ENCODE measurements around the gene WRAP73.

The WRAP73 gene

DNA sequence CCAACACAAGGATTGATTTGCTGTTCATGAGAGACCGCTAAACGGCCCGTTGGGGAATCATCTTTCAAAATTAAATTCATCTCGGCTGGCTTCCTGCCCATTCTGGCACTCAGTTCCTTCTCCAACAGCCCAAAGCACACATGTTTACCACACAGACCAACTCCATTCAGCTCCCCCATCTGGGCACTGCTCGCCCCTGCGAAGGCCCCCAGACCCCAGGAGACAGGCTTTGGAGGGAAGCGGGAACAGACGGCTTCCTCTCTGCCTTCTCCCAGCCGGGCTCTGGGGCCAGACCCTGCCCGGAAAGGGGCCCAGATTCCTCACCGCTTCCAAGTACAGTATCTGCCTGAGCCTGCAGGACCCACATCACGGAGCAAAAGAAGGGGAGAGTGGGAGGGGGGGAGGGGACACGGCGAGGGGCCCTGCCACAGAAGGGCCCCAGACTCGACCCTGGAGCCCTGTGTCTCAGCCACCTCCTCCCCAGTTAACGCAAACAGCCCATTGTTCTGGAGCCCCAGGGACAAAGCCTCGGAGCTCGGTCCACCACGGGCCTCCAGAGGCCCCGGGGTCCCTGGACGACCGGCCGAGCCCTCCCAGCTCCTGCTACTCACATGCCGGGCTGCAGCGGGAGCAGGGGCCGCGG is 39.3 kb downstream of the WRAP73 start:
- no peak for DNase-seq (ENCODE audit: low read depth)

DNA sequence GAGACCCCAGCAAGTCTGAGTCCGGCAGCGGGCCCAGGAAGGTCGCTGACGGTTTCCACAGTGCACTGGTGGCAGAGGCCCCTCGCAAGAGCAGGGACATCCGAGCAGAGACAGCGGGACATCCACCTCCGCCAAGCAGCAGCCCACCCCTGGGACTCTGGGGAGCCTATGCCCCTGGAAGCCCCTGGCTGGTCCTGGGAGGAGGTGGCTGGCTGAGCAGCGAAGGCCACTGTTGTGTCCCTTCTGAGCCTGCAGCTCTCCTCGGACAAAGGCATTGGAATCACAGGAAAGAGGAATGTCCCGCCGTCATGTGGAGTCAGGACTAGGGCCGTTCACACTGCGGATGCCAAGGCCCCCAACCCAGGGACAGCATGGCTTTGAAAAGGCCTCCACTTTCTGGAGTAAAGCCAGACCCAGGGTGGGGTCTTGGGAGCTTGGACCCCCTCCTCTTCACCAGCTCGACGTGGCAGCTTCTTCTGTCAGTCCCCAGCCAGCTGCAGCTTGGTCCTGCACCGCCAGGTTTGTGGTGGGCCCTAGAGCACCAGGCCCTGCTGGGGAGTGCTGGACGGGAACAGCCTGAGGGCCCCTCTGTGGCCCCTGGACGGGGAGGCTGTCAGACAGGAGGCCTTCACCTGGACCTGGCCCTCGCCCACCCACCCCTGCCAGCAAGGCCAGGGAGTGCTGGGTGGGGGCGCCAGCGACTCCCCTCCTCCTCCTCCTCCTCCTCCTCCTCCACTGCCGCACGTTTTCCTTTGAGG is 40.0 kb downstream of the WRAP73 start:
- no peak for DNase-seq (ENCODE audit: low read depth)

DNA sequence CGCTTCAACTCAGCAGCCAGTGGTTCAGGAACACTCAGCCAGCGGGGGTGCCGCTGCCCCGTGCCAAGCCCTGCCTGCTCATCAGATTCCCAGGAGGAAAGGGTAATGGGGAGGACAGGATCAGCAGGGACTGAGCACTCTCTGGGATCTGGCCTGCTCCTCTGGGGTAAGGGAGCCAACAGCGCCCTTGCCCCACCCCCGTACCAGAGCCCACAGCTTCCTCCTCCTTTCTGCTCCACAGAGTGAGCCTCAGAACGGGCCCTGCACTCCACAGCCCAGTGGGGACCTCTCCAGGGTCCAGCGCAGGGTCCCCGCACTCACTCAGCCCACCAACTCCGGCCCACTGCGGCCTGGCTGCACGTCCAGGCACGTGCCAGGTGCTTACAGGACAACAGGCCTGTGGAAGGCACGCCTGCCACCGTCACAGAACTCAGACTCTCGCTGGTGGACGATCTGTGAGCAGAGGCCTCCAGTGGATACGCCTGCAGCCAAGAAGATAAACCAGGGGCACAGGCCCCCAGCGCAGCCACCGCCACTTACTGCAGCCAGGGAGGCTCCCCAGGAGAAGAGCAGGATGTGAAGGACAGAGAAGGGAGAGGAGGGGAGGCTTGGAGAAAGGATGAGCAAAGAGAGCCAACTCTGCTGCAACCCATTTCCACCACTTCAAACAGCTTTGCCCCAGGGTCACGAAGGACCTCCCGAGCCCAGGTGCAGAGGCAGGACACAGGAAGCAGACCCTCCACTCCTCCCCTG is 40.7 kb downstream of the WRAP73 start:
- no peak for DNase-seq (ENCODE audit: low read depth)

GRCh38 chr1:3608154-3608553 is 41.7 kb downstream of the WRAP73 start:
- DNase-seq (ENCODE audit: low read depth): no peak

GRCh38 chr1:3607703-3608065 is 42.2 kb downstream of the WRAP73 start:
- DNase-seq (ENCODE audit: low read depth): no peak

DNA sequence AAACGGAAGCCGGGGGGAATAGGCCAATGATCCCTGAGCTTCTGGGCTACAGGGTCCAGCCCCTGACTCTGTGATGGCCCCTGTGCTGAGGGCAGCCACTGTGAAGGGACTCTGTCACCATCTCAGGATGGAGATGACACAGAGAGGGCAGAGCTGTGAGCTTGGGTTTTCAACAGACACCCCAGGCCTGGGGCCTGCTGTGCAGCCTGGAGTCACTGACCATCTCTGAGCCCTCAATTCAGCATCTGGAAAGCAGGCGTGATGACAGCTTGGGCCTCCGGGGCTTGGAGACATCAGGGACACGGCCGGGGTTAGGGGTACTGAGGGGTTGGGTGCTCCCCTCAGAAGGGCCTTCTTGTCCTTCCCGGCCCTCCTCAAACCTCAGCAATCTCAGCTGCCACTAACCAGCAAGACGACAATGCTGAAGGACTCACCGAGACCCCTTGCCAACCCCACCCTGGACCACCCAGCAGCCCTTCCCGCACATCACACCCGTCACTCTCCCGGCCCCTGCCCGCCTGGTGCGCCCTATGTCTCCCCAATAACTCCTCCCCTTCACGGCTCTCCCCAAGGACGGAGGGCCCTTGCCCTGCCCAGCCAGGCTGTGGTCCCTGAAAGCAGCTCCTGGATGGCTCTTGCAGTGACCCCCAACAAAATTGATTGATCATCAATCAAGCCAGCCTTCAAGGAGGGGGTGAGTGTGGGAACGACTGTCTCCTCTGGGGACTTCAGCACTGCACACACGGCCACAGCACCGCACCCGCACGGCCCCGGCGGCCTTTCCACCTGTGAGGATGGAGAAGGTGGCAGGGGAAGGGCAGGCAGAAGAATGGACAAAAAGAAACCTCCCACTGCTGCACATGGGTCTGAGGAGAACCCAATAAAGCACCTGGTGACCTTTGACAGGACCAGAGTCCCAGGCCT is 42.9 kb downstream of the WRAP73 start:
- no peak for DNase-seq (ENCODE audit: low read depth)

GRCh38 chr1:3604997-3605823 is 44.7 kb downstream of the WRAP73 start:
- no peak for DNase-seq (ENCODE audit: low read depth)

DNA sequence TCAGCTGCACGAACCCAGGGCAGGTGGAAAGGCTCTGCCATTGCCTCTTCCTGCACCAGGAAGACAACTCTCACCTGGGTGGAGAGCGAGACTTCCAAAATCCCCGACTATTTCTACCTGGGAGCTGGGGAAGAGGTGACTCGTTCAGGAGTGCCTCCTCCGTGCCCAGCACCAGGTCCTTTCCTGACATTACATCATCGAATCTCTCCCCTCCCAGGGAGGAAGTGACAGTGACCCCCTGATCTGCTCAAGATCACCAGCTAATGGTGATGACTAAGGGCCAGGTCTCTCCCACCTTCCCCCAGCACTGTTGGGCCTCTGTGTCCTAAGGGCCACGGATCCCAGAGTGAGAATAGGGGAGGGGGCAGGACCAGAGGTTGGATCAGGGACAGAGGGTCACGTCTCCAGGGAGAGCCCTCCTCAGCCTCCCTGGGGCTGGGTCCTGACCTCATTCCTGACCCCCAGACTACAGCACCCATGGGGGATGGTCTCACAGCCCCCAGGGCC is 45.4 kb downstream of the WRAP73 start:
- DNase-seq (ENCODE audit: low read depth): no peak

GRCh38 chr1:3603571-3604467 is 46.1 kb downstream of the WRAP73 start:
- no peak for DNase-seq (ENCODE audit: low read depth)

- DNase-seq (ENCODE audit: low read depth): no peak
These were observed 46.7 kb downstream of the WRAP73 start for GRCh38 chr1:3603156-3603555.

DNA sequence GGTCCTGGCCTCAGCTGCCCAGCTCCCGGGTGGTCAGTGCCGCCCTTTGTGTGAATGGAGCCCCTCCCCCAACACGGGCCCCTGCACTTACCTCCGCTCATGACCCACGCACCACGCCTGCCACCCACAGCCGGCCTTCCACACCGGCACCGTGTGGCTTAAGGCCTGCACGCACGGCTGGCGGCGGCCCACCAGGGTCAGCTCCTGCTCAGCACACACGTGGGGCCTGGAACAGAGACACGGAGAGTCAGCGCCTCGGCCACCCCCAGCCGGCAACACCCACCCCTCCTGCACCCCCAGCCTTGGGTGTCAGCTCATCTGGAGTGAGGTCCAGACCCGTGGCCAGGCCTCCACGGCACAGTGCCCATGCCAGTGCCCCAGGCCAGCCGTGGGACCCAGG is 47.5 kb downstream of the WRAP73 start:
- DNase-seq (ENCODE audit: low read depth): no peak

- no peak for DNase-seq (ENCODE audit: low read depth)
These were observed 48.2 kb downstream of the WRAP73 start for GRCh38 chr1:3601743-3602142.

GRCh38 chr1:3600354-3600753 is 49.5 kb downstream of the WRAP73 start:
- no peak for DNase-seq (ENCODE audit: low read depth)

DNA sequence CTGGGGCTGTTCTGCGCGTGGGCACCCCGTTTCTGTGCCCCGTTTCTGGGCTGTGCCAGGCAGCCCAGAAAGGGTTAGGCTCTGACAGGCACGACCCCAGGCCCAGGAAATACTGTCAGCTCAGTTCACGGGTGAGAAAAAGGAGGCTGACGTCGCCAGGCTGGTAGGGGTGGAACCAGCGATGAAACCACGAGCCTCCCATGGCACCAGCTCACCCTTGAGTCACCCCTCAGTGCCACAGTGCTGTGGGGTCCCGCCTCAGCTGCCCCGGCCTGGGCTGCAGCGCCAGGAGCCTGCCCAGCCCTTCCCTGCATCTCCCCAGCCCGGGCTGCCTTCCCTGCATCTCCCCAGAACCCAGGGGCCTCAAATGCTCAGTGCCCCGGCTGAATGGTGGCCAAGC is 50.1 kb downstream of the WRAP73 start:
- DNase-seq (ENCODE audit: low read depth): no peak

DNA sequence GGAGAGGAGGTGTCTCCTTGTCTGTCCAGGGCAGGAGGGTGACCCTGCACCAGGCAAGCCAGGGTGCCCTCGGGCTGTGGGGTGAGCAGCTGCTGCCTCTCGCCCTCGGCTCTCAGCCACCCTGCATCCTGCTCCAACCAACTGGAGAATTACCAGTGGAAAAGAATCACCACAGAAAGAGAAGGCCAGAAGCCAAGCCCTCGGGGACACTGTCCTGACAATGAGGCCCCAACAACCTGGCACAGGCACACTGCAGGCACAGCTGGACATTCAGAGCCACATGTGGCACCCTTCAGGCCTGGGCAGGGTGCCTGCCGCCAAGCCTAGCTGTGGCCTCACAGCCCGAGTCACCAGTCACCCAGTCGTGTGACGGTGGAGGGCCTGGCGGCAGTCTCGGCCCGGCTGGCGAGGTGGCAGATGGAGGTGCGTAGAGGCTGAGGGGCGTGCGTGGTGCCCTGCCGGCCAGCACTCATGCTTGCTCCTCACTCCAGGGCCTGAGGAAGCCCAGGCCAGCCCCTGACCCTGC is 50.6 kb downstream of the WRAP73 start:
- DNase-seq (ENCODE audit: low read depth): no peak

DNA sequence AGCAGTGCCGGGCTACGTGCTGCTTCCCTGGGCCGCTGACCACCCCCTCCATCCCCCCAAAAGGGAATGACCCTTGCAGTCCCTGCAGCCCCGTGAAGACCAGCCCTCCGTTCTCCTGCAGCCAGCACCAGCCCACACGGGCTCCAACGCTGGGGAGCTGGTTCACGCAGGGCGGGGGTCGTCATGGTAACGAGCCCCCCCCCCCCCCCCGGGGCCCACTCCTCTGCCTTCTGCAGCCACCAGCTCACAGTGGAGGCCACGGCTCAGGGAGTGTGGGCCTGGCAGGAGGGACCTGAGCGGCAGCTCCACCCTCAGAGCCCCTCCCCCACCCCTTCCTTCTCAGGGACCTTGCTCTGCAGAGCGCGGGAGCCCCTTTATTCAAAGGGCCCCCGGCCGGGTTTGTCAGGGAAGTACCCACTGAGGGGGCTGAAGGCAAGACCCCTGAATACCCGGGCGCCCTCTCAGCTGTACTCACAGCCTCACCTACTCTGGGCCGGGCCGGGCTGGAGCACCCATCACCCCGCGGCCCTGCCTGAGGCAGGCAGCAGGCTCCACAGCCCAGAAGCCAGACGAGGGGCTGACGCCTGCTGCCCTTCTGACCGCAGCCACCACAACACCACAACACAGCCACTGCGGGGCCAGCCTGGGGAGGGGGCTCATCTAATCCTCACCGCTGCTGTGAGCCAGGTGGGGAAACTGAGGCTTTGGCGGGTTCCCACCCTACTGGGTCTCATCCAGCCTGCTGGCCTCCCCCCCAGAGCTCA is 51.2 kb downstream of the WRAP73 start:
- DNase-seq (ENCODE audit: low read depth): no peak

- DNase-seq (ENCODE audit: low read depth): no peak
These were observed 51.8 kb downstream of the WRAP73 start for GRCh38 chr1:3598051-3598491.

DNA sequence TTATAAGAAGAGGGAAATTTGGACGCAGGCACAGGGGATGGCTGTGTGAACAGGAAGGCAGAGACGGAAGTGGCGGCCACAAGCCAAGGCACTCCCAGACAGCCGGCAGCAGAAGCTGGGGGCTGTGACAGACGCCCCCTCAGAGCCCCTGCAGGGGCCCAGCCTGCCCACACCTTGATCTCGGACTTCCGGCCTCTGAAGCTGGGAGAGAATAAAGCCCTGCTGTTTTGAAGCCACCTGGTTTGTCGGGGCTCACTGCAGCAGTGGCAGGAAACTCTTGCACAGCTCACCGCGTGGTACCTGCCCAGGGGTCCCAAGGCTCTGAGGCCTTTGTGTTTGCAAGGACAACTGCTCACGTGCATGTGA is 52.3 kb downstream of the WRAP73 start:
- no peak for DNase-seq (ENCODE audit: low read depth)
